Body of pancreas (tissue), 4 donors: ENCODE results near the gene GLI1.

ENCODE experiments used
- CTCF ChIP-seq, 7 experiments: fragments of 450-650 bp in 4 of 7; fragments of 200-600 bp in 3 of 7; sonication (generic) in 3 of 7; IDR thresholded peaks; one replicate each; pipeline ENCODE4 v1.5.1; 2016 to 2019; ENCODE audit warnings: antibody characterized with exemption in 7 of 7
- POLR2A ChIP-seq, 3 donors: fragments of 450-650 bp; IDR thresholded peaks; one replicate each; pipeline ENCODE4 v1.6.1; 2016; ENCODE audit warnings: antibody characterized with exemption in 3 of 3, mild to moderate bottlenecking in 2 of 3

- TF ChIP-seq CTCF (IDR thresholded peaks at IDR 0.05) (no peak), POLR2A (IDR thresholded peaks at IDR 0.05) (no peak)
These were observed 53.1 kb downstream of the GLI1 start for GRCh38 chr12:57512665-57513064.
